Spleen (tissue), 11 donors: ENCODE data around the gene LEUTX. TPM values are rescaled to one million over a fixed set of nuclear protein-coding genes. Genes with fewer than 3 reads are reported as not detected.
"Not testable (repeated sequence)": the region's sequence is repeated elsewhere in the genome, so short reads cannot be mapped to it uniquely, and the experiment has no call there.

Experiments
- DNase-seq: peaks from one replicate; pipeline ENCODE4 v3.0.0-alpha.2; 2020
- H3K27ac ChIP-seq, 8 donors: fragments of 200-600 bp; sonication (generic) in 7 of 8; 1 replicate in 4 of 8; 2 replicates in 4 of 8; pipeline versions ENCODE4 v1.5.0 to v1.8.0; 2016 to 2021; ENCODE audit warnings: inconsistent platforms in 4 of 8, mild to moderate bottlenecking in 4 of 8, moderate library complexity in 1 of 8
- H3K27me3 ChIP-seq, 7 donors: fragments of 200-600 bp; sonication (generic) in 6 of 7; replicated peaks in 1 of 7; 1 replicate in 4 of 7; 2 replicates in 3 of 7; pipeline versions ENCODE4 v1.5.0 to v1.8.0; 2016 to 2021; ENCODE audit warnings: inconsistent platforms in 3 of 7, mild to moderate bottlenecking in 1 of 7
- H3K36me3 ChIP-seq, 6 donors: fragments of 200-600 bp; sonication (generic) in 5 of 6; 1 replicate in 4 of 6; 2 replicates in 2 of 6; pipeline versions ENCODE4 v1.5.0 to v1.8.0; 2016 to 2021; ENCODE audit warnings: inconsistent platforms in 2 of 6
- H3K4me1 ChIP-seq, 6 donors: fragments of 200-600 bp; sonication (generic) in 5 of 6; 1 replicate in 3 of 6; 2 replicates in 3 of 6; pipeline versions ENCODE4 v1.5.0 to v1.8.0; 2016 to 2021; ENCODE audit warnings: inconsistent platforms in 3 of 6
- H3K4me3 ChIP-seq, 8 donors: fragments of 200-600 bp; sonication (generic) in 7 of 8; 1 replicate in 4 of 8; 2 replicates in 4 of 8; pipeline versions ENCODE4 v1.5.0 to v1.8.0; 2016 to 2021; ENCODE audit warnings: inconsistent platforms in 4 of 8, mild to moderate bottlenecking in 4 of 8, moderate library complexity in 2 of 8
- H3K9me3 ChIP-seq, 8 donors: fragments of 200-600 bp; sonication (generic) in 7 of 8; 1 replicate in 4 of 8; 2 replicates in 4 of 8; pipeline versions ENCODE4 v1.5.0 to v1.8.0; 2016 to 2021; ENCODE audit warnings: inconsistent platforms in 4 of 8
- CTCF ChIP-seq, 11 experiments: fragments of 200-600 bp in 7 of 11; fragments of 450-650 bp in 4 of 11; sonication (generic) in 4 of 11; IDR thresholded peaks in 8 of 11; conservative IDR thresholded peaks in 3 of 11; 1 replicate in 7 of 11; 2 replicates in 4 of 11; pipeline versions ENCODE4 v1.4.0 to v1.8.0; 2016 to 2021; ENCODE audit warnings: antibody characterized with exemption in 11 of 11, inconsistent platforms in 4 of 11, mild to moderate bottlenecking in 1 of 11
- POLR2A ChIP-seq, 3 donors: fragments of 450-650 bp; IDR thresholded peaks; one replicate each; pipeline ENCODE4 v1.5.1; 2017; ENCODE audit warnings: antibody characterized with exemption in 3 of 3, mild to moderate bottlenecking in 1 of 3
- POLR2AphosphoS5 ChIP-seq, 3 donors: sonication (generic); formaldehyde crosslinking; IDR thresholded peaks; one replicate each; pipeline ENCODE4 v1.5.1; 2017; ENCODE audit warnings: antibody characterized with exemption in 3 of 3
- WGBS, 5 donors: extraction: QIAGEN DNeasy Blood & Tissue Kit in 3 of 5; methylation state at CpG; one replicate each; pipeline versions ENCODE4 v1.1.5 to v1.1.7; 2013 to 2018; 5-methylcytosine and 5-hydroxymethylcytosine counted together
- intact Hi-C: fragments of 100-400 bp; cut with DNase I; formaldehyde crosslinking; loops from one replicate; pipeline ENCODE4 v1.15.0; 2023; ENCODE audit warnings: low total_unique reads
- polyA plus RNA-seq, 3 donors: library from polyadenylated mRNA; stranded (reverse); fragments of 200-250 nt; gene quantifications; one replicate each; pipeline ENCODE4 v1.2.1, GENCODE V29; 2013
- total RNA-seq, 7 donors: library from RNA; depleted of rRNA in 3 of 7; stranded (reverse); fragments of >200 nt in 3 of 7; fragmentation: NEBNext Ultra II Directional in 4 of 7; extraction: Animal tissue kit (Norgen Biotek cat#: 25700) in 4 of 7; gene quantifications; one replicate each; pipeline versions ENCODE4 v1.1.0 to v1.2.1, GENCODE V29; 2016 to 2021
- donor health status: healthy with polysubstance abuse.
- donor health status: DM: no; HTN: no; CAD: no; lungs with moderate emphysema.
- donor health status: DM: no; HTN: no; CAD: no.
- donor health status: Bipolar disorder and iron deficiency.
- donor health status: healthy.
- donor health status: DM: no; HTN: no; CAD: no.
- donor health status: DM: yes; HTN: yes; CAD: no.

Gene LEUTX
- total and polyA plus RNA-seq, 10 donors: not detected

GRCh38 chr19:39810424-39810823, 31.8 kb downstream of the LEUTX start:
- Histone ChIP-seq H3K36me3 (peaks cover 0 to under 1% (median 0%) of the 10 kb centered on the region in 6 donors), H3K4me3 (no peak overlapping the region), H3K9me3 (no peaks in the 10 kb centered on the region), H3K27me3 (no peaks in the 10 kb centered on the region), H3K27ac (no peak overlapping the region), H3K4me1 (no peaks in the 10 kb centered on the region)
- WGBS, 5 donors: 83 to 88% (median 86%) methylated on average over 4 of the region's 4 CpGs
- intact Hi-C loops: no loop called here
- TF ChIP-seq CTCF (IDR thresholded peaks at IDR 0.05 in 8 of 11, conservative IDR thresholded peaks at IDR 0.05 in 3 of 11) (no peak), POLR2A (IDR thresholded peaks at IDR 0.05) (no peak), POLR2AphosphoS5 (IDR thresholded peaks at IDR 0.05) (no peak)
- DNase-seq: no peak

- Histone ChIP-seq H3K27ac (no peak overlapping the region), H3K9me3 (no peaks in the 10 kb centered on the region), H3K4me3 (no peak overlapping the region), H3K36me3 (peaks cover 0 to 7% (median 0%) of the 10 kb centered on the region in 6 donors), H3K4me1 (no peaks in the 10 kb centered on the region), H3K27me3 (no peaks in the 10 kb centered on the region)
- DNase-seq: no peak
- WGBS, 5 donors: 88 to 92% (median 90%) methylated on average over 4 of the region's 4 CpGs
- intact Hi-C loops: no loop called here
- TF ChIP-seq POLR2A (IDR thresholded peaks at IDR 0.05) (no peak), CTCF (IDR thresholded peaks at IDR 0.05 in 8 of 11, conservative IDR thresholded peaks at IDR 0.05 in 3 of 11) (no peak), POLR2AphosphoS5 (IDR thresholded peaks at IDR 0.05) (no peak)
Observed at GRCh38 chr19:39811064-39811463, 32.4 kb downstream of the LEUTX start.

GRCh38 chr19:39813264-39813993, 34.8 kb downstream of the LEUTX start:
- no peak overlapping the region for H3K27ac ChIP-seq
- H3K27me3 ChIP-seq: no peaks in the 10 kb centered on the region
- WGBS, 5 donors: 82 to 94% (median 86%) methylated on average over 9 of the region's 9 CpGs
- intact Hi-C loops: no loop called here
- TF ChIP-seq POLR2A (IDR thresholded peaks at IDR 0.05) (no peak), POLR2AphosphoS5 (IDR thresholded peaks at IDR 0.05) (no peak), CTCF (IDR thresholded peaks at IDR 0.05 in 8 of 11, conservative IDR thresholded peaks at IDR 0.05 in 3 of 11) (no peak)
- no peak for DNase-seq
- H3K36me3 ChIP-seq: peaks cover 0 to 24% (median 0%) of the 10 kb centered on the region in 6 donors
- H3K9me3 ChIP-seq: no peaks in the 10 kb centered on the region
- peaks cover 0 to 4% (median 0%) of the 10 kb centered on the region in 6 donors for H3K4me1 ChIP-seq
- no peak overlapping the region for H3K4me3 ChIP-seq

- WGBS, 5 donors: 88 to 97% (median 95%) methylated on average over 6 of the region's 6 CpGs
- H3K27me3 ChIP-seq, H3K27ac ChIP-seq, H3K9me3 ChIP-seq, H3K4me3 ChIP-seq, intact Hi-C loops, DNase-seq: not testable (repeated sequence)
- Histone ChIP-seq H3K4me1 (peaks cover 0 to 11% (median 4%) of the 10 kb centered on the region in 6 donors), H3K36me3 (peaks cover 0 to 24% (median 0%) of the 10 kb centered on the region in 6 donors)
Observed at GRCh38 chr19:39814111-39814510, 35.5 kb downstream of the LEUTX start.
